ENCODE results near the gene LDLRAD4.

Gene LDLRAD4

GRCh38 chr18:13446024-13446423 lies 227.5 kb downstream of the LDLRAD4 start:
- H3K4ac ChIP-seq (ENCODE audit: low read length) = no peak overlapping the region
- peaks cover 3% of the 10 kb centered on the region for H3K79me1 ChIP-seq (ENCODE audit: low read depth, low read length)
- H3K27me3 ChIP-seq (ENCODE audit: control insufficient read depth in 3 of 3, insufficient read depth in 3 of 3, low read depth in 1 of 3, low read length in 3 of 3) = peaks cover 0 to 62% (median 14%) of the 10 kb centered on the region in 3 experiments
- H3K14ac ChIP-seq (ENCODE audit: low read length) = no peak overlapping the region
- no peak for DNase-seq (ENCODE audit: low spot score)
- H2BK15ac ChIP-seq (ENCODE audit: low read length) = no peak overlapping the region
- H3K9me3 ChIP-seq (replicated peaks in 1 of 2; ENCODE audit: control insufficient read depth in 2 of 2, insufficient read depth in 1 of 2, low read depth in 1 of 2, low read length in 2 of 2) = peaks cover 0 to 1% of the 10 kb centered on the region in 2 donors
- H2BK5ac ChIP-seq (ENCODE audit: low read length) = no peak overlapping the region
- peaks cover 0 to 8% of the 10 kb centered on the region in 2 donors for H3K4me1 ChIP-seq (ENCODE audit: control insufficient read depth in 2 of 2, insufficient read depth in 1 of 2, low read depth in 1 of 2, low read length in 2 of 2)
- peaks cover 0 to 2% of the 10 kb centered on the region in 2 donors for H3K36me3 ChIP-seq (replicated peaks in 1 of 2; ENCODE audit: control insufficient read depth in 2 of 2, insufficient read depth in 2 of 2, low read length in 2 of 2)
- H4K8ac ChIP-seq (ENCODE audit: low read depth, low read length) = no peak overlapping the region
- H4K91ac ChIP-seq (ENCODE audit: low read depth, low read length, poor library complexity) = no peak overlapping the region
- H3K4me3 ChIP-seq (ENCODE audit: low read length in 2 of 2) = no peak overlapping the region
- H3K27ac ChIP-seq (replicated peaks; ENCODE audit: low read length) = no peak overlapping the region
- H2BK120ac ChIP-seq (ENCODE audit: low read depth, low read length) = no peak overlapping the region
- H2AFZ ChIP-seq (ENCODE audit: low read length) = no peak overlapping the region
- no peak overlapping the region for H2AK5ac ChIP-seq (ENCODE audit: low read depth, low read length)
- no peak overlapping the region for H3K23ac ChIP-seq (ENCODE audit: low read depth, low read length, poor library complexity)
- WGBS, 2 donors (ENCODE audit: extremely low coverage in 2 of 2, insufficient read length in 2 of 2, insufficient replicate concordance in 1 of 2) = no CpG with 5 or more reads among the region's 6 CpGs
- H3K18ac ChIP-seq (ENCODE audit: low read length) = no peak overlapping the region
- H3K4me2 ChIP-seq (ENCODE audit: insufficient read depth, low read length, poor library complexity, severe bottlenecking) = no peak overlapping the region
- H2BK12ac ChIP-seq (ENCODE audit: low read length) = no peak overlapping the region
- H3K9ac ChIP-seq (ENCODE audit: low read depth, low read length, poor library complexity) = no peak overlapping the region

GRCh38 chr18:13446610-13447461 lies 228.3 kb downstream of the LDLRAD4 start:
- Histone ChIP-seq H2BK12ac (ENCODE audit: low read length) (no peak overlapping the region), H4K91ac (ENCODE audit: low read depth, low read length, poor library complexity) (no peak overlapping the region), H3K79me1 (ENCODE audit: low read depth, low read length) (peaks cover 3% of the 10 kb centered on the region), H2AK5ac (ENCODE audit: low read depth, low read length) (no peak overlapping the region), H3K23ac (ENCODE audit: low read depth, low read length, poor library complexity) (no peak overlapping the region), H3K18ac (ENCODE audit: low read length) (no peak overlapping the region), H3K4me3 (ENCODE audit: low read length in 2 of 2) (no peak overlapping the region), H3K9ac (ENCODE audit: low read depth, low read length, poor library complexity) (no peak overlapping the region), H4K8ac (ENCODE audit: low read depth, low read length) (no peak overlapping the region), H2BK5ac (ENCODE audit: low read length) (no peak overlapping the region), H3K36me3 (replicated peaks in 1 of 2; ENCODE audit: control insufficient read depth in 2 of 2, insufficient read depth in 2 of 2, low read length in 2 of 2) (peaks cover 0 to 2% of the 10 kb centered on the region in 2 donors), H2BK120ac (ENCODE audit: low read depth, low read length) (no peak overlapping the region), H3K27ac (replicated peaks; ENCODE audit: low read length) (no peak overlapping the region), H2BK15ac (ENCODE audit: low read length) (no peak overlapping the region), H3K27me3 (ENCODE audit: control insufficient read depth in 3 of 3, insufficient read depth in 3 of 3, low read depth in 1 of 3, low read length in 3 of 3) (peaks cover 0 to 65% (median 14%) of the 10 kb centered on the region in 3 experiments), H3K14ac (ENCODE audit: low read length) (no peak overlapping the region), H3K4ac (ENCODE audit: low read length) (no peak overlapping the region), H3K9me3 (replicated peaks in 1 of 2; ENCODE audit: control insufficient read depth in 2 of 2, insufficient read depth in 1 of 2, low read depth in 1 of 2, low read length in 2 of 2) (peaks cover 0 to 1% of the 10 kb centered on the region in 2 donors), H3K4me1 (ENCODE audit: control insufficient read depth in 2 of 2, insufficient read depth in 1 of 2, low read depth in 1 of 2, low read length in 2 of 2) (peaks cover 0 to 8% of the 10 kb centered on the region in 2 donors), H2AFZ (ENCODE audit: low read length) (no peak overlapping the region), H3K4me2 (ENCODE audit: insufficient read depth, low read length, poor library complexity, severe bottlenecking) (no peak overlapping the region)
- DNase-seq (ENCODE audit: low spot score) = no peak
- no CpG with 5 or more reads among the region's 22 CpGs for WGBS, 2 donors (ENCODE audit: extremely low coverage in 2 of 2, insufficient read length in 2 of 2, insufficient replicate concordance in 1 of 2)

DNA sequence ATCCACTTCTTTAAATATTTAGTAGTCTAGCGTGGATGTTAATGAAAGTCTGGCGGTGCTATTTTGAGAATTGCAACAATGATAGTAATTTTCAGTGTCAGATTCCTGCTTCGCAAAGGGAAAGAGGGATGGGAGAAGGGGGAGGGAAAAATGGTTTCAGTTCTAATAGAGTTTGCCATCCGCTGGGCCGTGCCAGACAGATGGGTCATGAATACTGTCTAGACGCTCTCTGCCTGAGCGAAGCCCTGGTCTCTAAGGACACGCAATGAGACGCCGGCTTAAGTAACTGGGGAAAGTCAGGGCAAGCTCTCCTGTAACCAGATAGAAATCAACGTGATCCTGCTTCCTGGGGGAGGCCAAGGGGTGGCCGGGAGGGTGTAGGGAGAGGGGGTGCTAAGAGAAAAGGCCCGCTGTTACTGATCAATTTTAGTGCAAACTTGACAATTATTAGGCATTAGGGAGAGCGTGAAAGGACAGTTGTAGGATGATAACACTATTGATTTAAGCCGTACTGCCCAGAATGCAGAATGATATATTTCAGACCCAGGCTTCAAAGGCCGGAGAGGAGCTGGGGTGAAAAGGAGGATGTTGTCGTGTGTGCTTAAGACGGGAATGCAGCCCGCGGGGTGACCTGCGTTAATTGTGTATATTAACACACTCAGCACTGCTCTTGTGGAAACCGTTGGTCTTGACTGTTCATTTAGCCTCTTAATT lies 229.2 kb downstream of the LDLRAD4 start:
- no peak overlapping the region for H4K8ac ChIP-seq (ENCODE audit: low read depth, low read length)
- H3K4me2 ChIP-seq (ENCODE audit: insufficient read depth, low read length, poor library complexity, severe bottlenecking) = no peak overlapping the region
- H2AK5ac ChIP-seq (ENCODE audit: low read depth, low read length) = no peak overlapping the region
- H2BK15ac ChIP-seq (ENCODE audit: low read length) = no peak overlapping the region
- H3K36me3 ChIP-seq (replicated peaks in 1 of 2; ENCODE audit: control insufficient read depth in 2 of 2, insufficient read depth in 2 of 2, low read length in 2 of 2) = peaks cover 0 to 2% of the 10 kb centered on the region in 2 donors
- no peak overlapping the region for H3K23ac ChIP-seq (ENCODE audit: low read depth, low read length, poor library complexity)
- no peak overlapping the region for H2BK120ac ChIP-seq (ENCODE audit: low read depth, low read length)
- H3K79me1 ChIP-seq (ENCODE audit: low read depth, low read length) = peaks cover 3% of the 10 kb centered on the region
- H3K4me1 ChIP-seq (ENCODE audit: control insufficient read depth in 2 of 2, insufficient read depth in 1 of 2, low read depth in 1 of 2, low read length in 2 of 2) = peaks cover under 1 to 14% of the 10 kb centered on the region in 2 donors
- H3K4ac ChIP-seq (ENCODE audit: low read length) = no peak overlapping the region
- H3K18ac ChIP-seq (ENCODE audit: low read length) = no peak overlapping the region
- no peak overlapping the region for H3K27ac ChIP-seq (replicated peaks; ENCODE audit: low read length)
- H3K9ac ChIP-seq (ENCODE audit: low read depth, low read length, poor library complexity) = no peak overlapping the region
- no peak overlapping the region for H2BK5ac ChIP-seq (ENCODE audit: low read length)
- H3K14ac ChIP-seq (ENCODE audit: low read length) = no peak overlapping the region
- H4K91ac ChIP-seq (ENCODE audit: low read depth, low read length, poor library complexity) = no peak overlapping the region
- H2BK12ac ChIP-seq (ENCODE audit: low read length) = no peak overlapping the region
- H2AFZ ChIP-seq (ENCODE audit: low read length) = no peak overlapping the region
- no peak overlapping the region for H3K4me3 ChIP-seq (ENCODE audit: low read length in 2 of 2)
- WGBS, 2 donors (ENCODE audit: extremely low coverage in 2 of 2, insufficient read length in 2 of 2, insufficient replicate concordance in 1 of 2) = no CpG with 5 or more reads among the region's 22 CpGs
- no peak for DNase-seq (ENCODE audit: low spot score)
- peaks cover 0 to 72% (median 14%) of the 10 kb centered on the region in 3 experiments for H3K27me3 ChIP-seq (ENCODE audit: control insufficient read depth in 3 of 3, insufficient read depth in 3 of 3, low read depth in 1 of 3, low read length in 3 of 3)
- peaks cover 0 to 1% of the 10 kb centered on the region in 2 donors for H3K9me3 ChIP-seq (replicated peaks in 1 of 2; ENCODE audit: control insufficient read depth in 2 of 2, insufficient read depth in 1 of 2, low read depth in 1 of 2, low read length in 2 of 2)

GRCh38 chr18:13448335-13448795 lies 229.8 kb downstream of the LDLRAD4 start:
- H4K8ac ChIP-seq (ENCODE audit: low read depth, low read length) = no peak overlapping the region
- peaks cover 4 to 15% of the 10 kb centered on the region in 2 donors for H3K4me1 ChIP-seq (ENCODE audit: control insufficient read depth in 2 of 2, insufficient read depth in 1 of 2, low read depth in 1 of 2, low read length in 2 of 2)
- H3K36me3 ChIP-seq (replicated peaks in 1 of 2; ENCODE audit: control insufficient read depth in 2 of 2, insufficient read depth in 2 of 2, low read length in 2 of 2) = peaks cover 0 to 2% of the 10 kb centered on the region in 2 donors
- no peak overlapping the region for H4K91ac ChIP-seq (ENCODE audit: low read depth, low read length, poor library complexity)
- H3K27ac ChIP-seq (replicated peaks; ENCODE audit: low read length) = no peak overlapping the region
- no peak overlapping the region for H2BK5ac ChIP-seq (ENCODE audit: low read length)
- H2BK120ac ChIP-seq (ENCODE audit: low read depth, low read length) = no peak overlapping the region
- no peak overlapping the region for H3K4me2 ChIP-seq (ENCODE audit: insufficient read depth, low read length, poor library complexity, severe bottlenecking)
- no peak overlapping the region for H3K18ac ChIP-seq (ENCODE audit: low read length)
- peaks cover 0 to 1% of the 10 kb centered on the region in 2 donors for H3K9me3 ChIP-seq (replicated peaks in 1 of 2; ENCODE audit: control insufficient read depth in 2 of 2, insufficient read depth in 1 of 2, low read depth in 1 of 2, low read length in 2 of 2)
- peaks cover 0 to 78% (median 17%) of the 10 kb centered on the region in 3 experiments for H3K27me3 ChIP-seq (ENCODE audit: control insufficient read depth in 3 of 3, insufficient read depth in 3 of 3, low read depth in 1 of 3, low read length in 3 of 3)
- no peak overlapping the region for H3K4ac ChIP-seq (ENCODE audit: low read length)
- peaks cover 3% of the 10 kb centered on the region for H3K79me1 ChIP-seq (ENCODE audit: low read depth, low read length)
- no peak overlapping the region for H3K9ac ChIP-seq (ENCODE audit: low read depth, low read length, poor library complexity)
- H3K14ac ChIP-seq (ENCODE audit: low read length) = no peak overlapping the region
- no peak overlapping the region for H2BK15ac ChIP-seq (ENCODE audit: low read length)
- H2AFZ ChIP-seq (ENCODE audit: low read length) = no peak overlapping the region
- H3K4me3 ChIP-seq (ENCODE audit: low read length in 2 of 2) = no peak overlapping the region
- H3K23ac ChIP-seq (ENCODE audit: low read depth, low read length, poor library complexity) = no peak overlapping the region
- WGBS, 2 donors (ENCODE audit: extremely low coverage in 2 of 2, insufficient read length in 2 of 2, insufficient replicate concordance in 1 of 2) = no CpG with 5 or more reads among the region's 19 CpGs
- no peak overlapping the region for H2BK12ac ChIP-seq (ENCODE audit: low read length)
- no peak for DNase-seq (ENCODE audit: low spot score)
- H2AK5ac ChIP-seq (ENCODE audit: low read depth, low read length) = no peak overlapping the region
